H1 (cell line): ENCODE data around the gene HIVEP2. TPM values are rescaled to one million over a fixed set of nuclear protein-coding genes. Genes with fewer than 3 reads are reported as not detected.

Experiments
- CTCF ChIA-PET: fragments of 300-600 bp; sonication (Branson Sonifier 250); formaldehyde crosslinking; loops from one replicate; lab custom pipeline; 2021; ENCODE audit not compliant: partially characterized antibody; lab: Charles Lee
- POLR2A ChIA-PET: fragments of 300-600 bp; sonication (Branson Sonifier 250); formaldehyde crosslinking; loops from one replicate; lab custom pipeline; 2021; ENCODE audit warnings: inconsistent platforms; ENCODE audit not compliant: partially characterized antibody; lab: Charles Lee
- DNase-seq, 2 experiments: peaks; one replicate each; pipeline versions ENCODE4 v3.0.0 to v3.0.0-alpha.2; 2010 to 2022; ENCODE audit warnings: low spot score in 2 of 2, low read depth in 1 of 2, mixed read lengths in 1 of 2
- FAIRE-seq: peaks from 2 replicates; lab custom pipeline; 2011; peaks lifted over from hg19 to GRCh38; lab: Jason Lieb, UNC
- H2AFZ ChIP-seq: 2 replicates; pipeline ENCODE4 v1.8.1; 2012; ENCODE audit warnings: low read length, inconsistent platforms
- H2AK5ac ChIP-seq: 2 replicates; pipeline ENCODE4 v1.6.1; 2013; ENCODE audit warnings: low read depth, low read length
- H2BK120ac ChIP-seq: replicated peaks from 2 replicates; pipeline ENCODE3; 2013; ENCODE audit warnings: low read depth, low read length, inconsistent platforms
- H2BK12ac ChIP-seq: 2 replicates; pipeline ENCODE4 v1.6.1; 2013; ENCODE audit warnings: low read depth, low read length
- H2BK15ac ChIP-seq: 2 replicates; pipeline ENCODE4 v1.6.1; 2013; ENCODE audit warnings: low read length
- H2BK20ac ChIP-seq: 2 replicates; pipeline ENCODE4 v1.6.1; 2013; ENCODE audit warnings: low read length
- H2BK5ac ChIP-seq: 2 replicates; pipeline ENCODE4 v1.6.1; 2013; ENCODE audit warnings: low read depth, low read length
- H3K14ac ChIP-seq: 2 replicates; pipeline ENCODE4 v1.6.1; 2013; ENCODE audit warnings: inconsistent platforms; ENCODE audit not compliant: insufficient read length
- H3K18ac ChIP-seq: 2 replicates; pipeline ENCODE4 v1.6.1; 2013; ENCODE audit warnings: low read length; ENCODE audit errors: extremely low read depth
- H3K23ac ChIP-seq: 2 replicates; pipeline ENCODE4 v1.6.1; 2013; ENCODE audit warnings: inconsistent platforms; ENCODE audit not compliant: insufficient read length
- H3K23me2 ChIP-seq: 2 replicates; pipeline ENCODE4 v1.6.1; 2013; ENCODE audit warnings: low read depth, low read length
- H3K27ac ChIP-seq: 2 replicates; pipeline ENCODE4 v1.6.1; 2011; ENCODE audit warnings: low read depth, low read length, inconsistent platforms
- H3K27me3 ChIP-seq, 4 experiments: replicated peaks in 1 of 4; 1 replicate in 1 of 4; 2 replicates in 3 of 4; pipeline versions ENCODE4 v1.6.1 to v1.8.1; 2011 to 2013; ENCODE audit warnings: low read length in 3 of 4, mild to moderate bottlenecking in 3 of 4, inconsistent platforms in 2 of 4, mixed read lengths in 2 of 4, moderate library complexity in 1 of 4; ENCODE audit not compliant: control insufficient read depth in 3 of 4, insufficient read depth in 3 of 4; ENCODE audit errors: extremely low read depth in 1 of 4
- H3K36me3 ChIP-seq, 4 experiments: 2 replicates each; pipeline versions ENCODE4 v1.6.1 to v1.8.1; 2011 to 2013; ENCODE audit warnings: mild to moderate bottlenecking in 4 of 4, low read length in 3 of 4, moderate library complexity in 2 of 4, control low read depth in 1 of 4, inconsistent platforms in 1 of 4; ENCODE audit not compliant: insufficient read depth in 4 of 4, control insufficient read depth in 2 of 4
- H3K4ac ChIP-seq: replicated peaks from 2 replicates; pipeline ENCODE3; 2013; ENCODE audit warnings: low read length, low read depth, mixed read lengths, inconsistent platforms; ENCODE audit not compliant: insufficient read length
- H3K4me1 ChIP-seq, 4 experiments: replicated peaks in 1 of 4; 1 replicate in 1 of 4; 2 replicates in 3 of 4; pipeline versions ENCODE4 v1.6.1 to v1.8.1; 2011 to 2013; ENCODE audit warnings: low read length in 3 of 4, inconsistent platforms in 2 of 4, mixed read lengths in 1 of 4; ENCODE audit not compliant: insufficient read depth in 4 of 4, control insufficient read depth in 3 of 4
- H3K4me2 ChIP-seq, 2 experiments: 2 replicates each; pipeline versions ENCODE4 v1.6.1 to v1.8.1; 2011 to 2013; ENCODE audit warnings: low read depth in 2 of 2, low read length in 2 of 2, control low read depth in 1 of 2, inconsistent platforms in 1 of 2, mild to moderate bottlenecking in 1 of 2; ENCODE audit not compliant: insufficient read depth in 1 of 2
- H3K4me3 ChIP-seq, 4 experiments: fragments of 200-600, 300-600 bp in 1 of 4; sonication (generic), shearing (Covaris generic), sonication (Bioruptor Twin) in 1 of 4; 2 replicates each; pipeline versions ENCODE4 v1.5.1 to v1.8.1; 2011 to 2016; ENCODE audit warnings: low read length in 4 of 4, low read depth in 3 of 4, control low read depth in 2 of 4, inconsistent platforms in 2 of 4, mild to moderate bottlenecking in 2 of 4, mixed read lengths in 1 of 4, moderate library complexity in 1 of 4; ENCODE audit not compliant: insufficient read depth in 2 of 4; ENCODE audit errors: extremely low read depth in 1 of 4
- H3K56ac ChIP-seq: replicated peaks from 2 replicates; pipeline ENCODE3; 2013; ENCODE audit warnings: low read depth, mild to moderate bottlenecking, mixed read lengths, low read length, inconsistent platforms; ENCODE audit not compliant: insufficient read length
- H3K79me1 ChIP-seq: 2 replicates; pipeline ENCODE4 v1.6.1; 2013; ENCODE audit warnings: low read depth, low read length, control low read depth
- H3K79me2 ChIP-seq, 2 experiments: 2 replicates each; pipeline versions ENCODE4 v1.6.1 to v1.8.1; 2012 to 2013; ENCODE audit warnings: low read length in 2 of 2, mild to moderate bottlenecking in 2 of 2, inconsistent platforms in 1 of 2; ENCODE audit not compliant: insufficient read depth in 2 of 2, control insufficient read depth in 1 of 2
- H3K9ac ChIP-seq, 4 experiments: replicated peaks in 1 of 4; 1 replicate in 1 of 4; 2 replicates in 3 of 4; pipeline versions ENCODE4 v1.6.1 to v1.8.1; 2011 to 2013; ENCODE audit warnings: low read depth in 3 of 4, low read length in 3 of 4, control low read depth in 2 of 4, mild to moderate bottlenecking in 2 of 4, moderate library complexity in 2 of 4, inconsistent platforms in 1 of 4; ENCODE audit errors: extremely low read depth in 1 of 4
- H3K9me3 ChIP-seq, 2 experiments: 2 replicates each; pipeline versions ENCODE4 v1.6.1 to v1.8.1; 2012 to 2013; ENCODE audit warnings: mild to moderate bottlenecking in 2 of 2, moderate library complexity in 2 of 2, control low read depth in 1 of 2, inconsistent platforms in 1 of 2, low read depth in 1 of 2, low read length in 1 of 2, mixed read lengths in 1 of 2; ENCODE audit not compliant: insufficient read depth in 2 of 2
- H4K20me1 ChIP-seq, 2 experiments: replicated peaks in 1 of 2; 2 replicates each; pipeline versions ENCODE3 to v1.8.1; 2011 to 2013; ENCODE audit warnings: inconsistent platforms in 2 of 2, low read length in 2 of 2, mild to moderate bottlenecking in 1 of 2; ENCODE audit not compliant: insufficient read depth in 2 of 2, control insufficient read depth in 1 of 2
- H4K5ac ChIP-seq: 2 replicates; pipeline ENCODE4 v1.6.1; 2013; ENCODE audit warnings: low read length, low read depth, mixed read lengths, inconsistent platforms; ENCODE audit not compliant: insufficient read length
- H4K8ac ChIP-seq: 2 replicates; pipeline ENCODE4 v1.8.0; 2013; ENCODE audit warnings: mild to moderate bottlenecking, moderate library complexity, low read length, inconsistent platforms; ENCODE audit not compliant: insufficient read depth; ENCODE audit errors: extremely low read depth
- H4K91ac ChIP-seq: replicated peaks from 2 replicates; pipeline ENCODE3; 2013; ENCODE audit warnings: low read length, mixed read lengths, inconsistent platforms; ENCODE audit not compliant: insufficient read length
- SIRT6 ChIP-seq: IDR thresholded peaks from one replicate; pipeline ENCODE4 v1.7.1; 2012; ENCODE audit warnings: low read length, inconsistent platforms
- TAF7 ChIP-seq: optimal IDR thresholded peaks from 2 replicates; pipeline ENCODE3; 2011; ENCODE audit warnings: low read depth, mild to moderate bottlenecking, inconsistent platforms, low read length, moderate library complexity, borderline replicate concordance
- WGBS, 2 experiments: shearing (Covaris generic) in 1 of 2; methylation state at CpG; one replicate each; pipeline versions ENCODE4 v1.1.6 to v1.1.7; 2013 to 2015; ENCODE audit warnings: low lambda C conversion rate in 2 of 2, mixed read lengths in 2 of 2, inconsistent platforms in 1 of 2, low coverage in 1 of 2, missing lambda C conversion rate in 1 of 2; ENCODE audit not compliant: insufficient replicate concordance in 2 of 2, insufficient coverage in 1 of 2, insufficient read length in 1 of 2; ENCODE audit errors: extremely low coverage in 1 of 2, missing lambda C conversion rate in 1 of 2; 5-methylcytosine and 5-hydroxymethylcytosine counted together
- polyA plus RNA-seq, 7 experiments: library from polyadenylated mRNA; depleted of rRNA in 3 of 7; stranded (reverse) in 5 of 7; unstranded in 2 of 7; fragments of >200 nt in 5 of 7; fragments of 200-250 nt in 2 of 7; gene quantifications; 1 replicate in 5 of 7; 2 replicates in 1 of 7; 4 replicates in 1 of 7; pipeline versions ENCODE4 v1.2.1 to v1.2.3, GENCODE V29; 2011 to 2013; ENCODE audit warnings: missing spikeins in 2 of 7, mixed read lengths in 2 of 7
- total RNA-seq: library from RNA; stranded (reverse); fragmentation: NEBNext Ultra II Directional; extraction: Animal tissue kit (Norgen Biotek cat#: 25700); gene quantifications from 2 replicates; pipeline ENCODE4 v1.2.1, GENCODE V29; 2021

The HIVEP2 gene
- total and polyA plus RNA-seq, 2 of the 8 experiments (the other 6 are each of a cell fraction or from before 2014, with no cell fraction given), result 2.2 to 6.1 TPM

DNA sequence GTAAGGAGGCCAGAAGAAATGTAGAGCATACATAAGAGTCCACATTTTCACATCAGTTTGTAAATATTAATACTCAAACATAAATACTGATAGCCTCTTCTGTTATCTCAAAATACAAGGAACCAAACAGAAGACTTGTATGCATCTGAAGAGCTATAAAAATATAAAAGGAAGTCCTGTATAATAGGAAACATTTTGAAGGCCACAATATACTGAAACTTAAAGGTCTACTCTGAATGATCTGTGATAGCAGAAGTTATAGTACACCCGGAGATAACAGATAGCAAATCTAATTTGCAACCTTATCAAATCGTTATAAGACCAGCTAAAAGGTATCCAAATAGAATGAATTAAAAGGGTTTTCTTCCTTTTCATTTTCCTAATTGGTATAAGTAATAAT lies 111.2 kb downstream of the HIVEP2 start:
- ChIA-PET POLR2A (no interaction called here), CTCF (interaction anchor here (0.5 to 1.2 kb wide), 3 partner anchors 14 to 505 kb away, joined by 3 to 5 read pairs (median 3); no protein-coding TSS in a partner anchor)
- Histone ChIP-seq H3K79me2 (no peaks in the 10 kb centered on the region; a peak in 1 of 4 replicates), H3K9me3 (no peaks in the 10 kb centered on the region; a peak in 1 of 4 replicates), H4K20me1 (no peaks in the 10 kb centered on the region), H3K4me1 (no peaks in the 10 kb centered on the region), H3K18ac (no peak overlapping the region), H3K14ac (no peak overlapping the region), H3K4me3 (no peak overlapping the region), H2AK5ac (no peak overlapping the region), H3K79me1 (no peaks in the 10 kb centered on the region), H3K56ac (no peak overlapping the region), H3K27me3 (no peaks in the 10 kb centered on the region), H3K23me2 (no peaks in the 10 kb centered on the region), H4K8ac (no peak overlapping the region), H2AFZ (no peak overlapping the region), H3K4ac (no peak overlapping the region), H2BK5ac (no peak overlapping the region), H3K9ac (no peak overlapping the region), H3K36me3 (no peaks in the 10 kb centered on the region), H3K23ac (no peak overlapping the region), H4K5ac (no peak overlapping the region), H2BK20ac (no peak overlapping the region), H2BK15ac (no peak overlapping the region), H2BK12ac (no peak overlapping the region), H4K91ac (no peak overlapping the region), H3K27ac (no peak overlapping the region), H3K4me2 (no peak overlapping the region), H2BK120ac (no peak overlapping the region)
- DNase-seq (no peak), FAIRE-seq (no peak)
- TF ChIP-seq TAF7 (no peak), SIRT6 (no peak)
- WGBS, 2 experiments, result 96% methylated on average over 2 of the region's 2 CpGs; no CpG with 5 or more reads in 1 of the 2 experiments
